Thyroid gland (tissue), 4 donors: ENCODE results near the gene A1CF.

Experiments used
- POLR2A ChIP-seq, 2 donors: fragments of 450-650 bp; IDR thresholded peaks; one replicate each; pipeline ENCODE4 v1.6.1; 2017; ENCODE audit warnings: antibody characterized with exemption in 2 of 2, mild to moderate bottlenecking in 2 of 2, moderate library complexity in 1 of 2
- TF ChIP-seq, protein P1 (sequence below), 6 experiments: fragments of 200-600 bp in 3 of 6; fragments of 450-650 bp in 3 of 6; sonication (generic) in 3 of 6; IDR thresholded peaks; one replicate each; pipeline ENCODE4 v1.5.1; 2016 to 2019; ENCODE audit warnings: antibody characterized with exemption in 6 of 6, mild to moderate bottlenecking in 2 of 6, inconsistent platforms in 1 of 6, moderate library complexity in 1 of 6

DNA sequence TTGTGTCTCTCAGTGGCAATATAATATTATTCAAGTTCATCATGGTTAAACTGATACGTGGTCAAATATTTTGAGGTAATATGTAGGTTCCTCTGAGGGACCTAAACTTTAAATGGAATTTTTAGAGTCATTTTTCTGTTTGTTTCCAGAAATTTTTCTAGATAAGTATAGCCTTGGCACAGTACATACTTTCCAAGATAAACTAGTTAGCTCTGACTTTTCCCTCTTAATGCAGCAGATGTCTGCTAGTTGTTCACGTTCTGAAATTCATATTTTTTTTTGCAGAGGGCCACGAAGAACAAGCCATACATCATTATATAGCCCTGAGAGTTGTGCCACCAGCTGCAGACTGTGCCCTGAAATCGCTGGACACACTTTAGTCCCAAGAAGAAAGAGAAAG, 61.6 kb downstream of the A1CF start:
- TF ChIP-seq, protein P1, sequence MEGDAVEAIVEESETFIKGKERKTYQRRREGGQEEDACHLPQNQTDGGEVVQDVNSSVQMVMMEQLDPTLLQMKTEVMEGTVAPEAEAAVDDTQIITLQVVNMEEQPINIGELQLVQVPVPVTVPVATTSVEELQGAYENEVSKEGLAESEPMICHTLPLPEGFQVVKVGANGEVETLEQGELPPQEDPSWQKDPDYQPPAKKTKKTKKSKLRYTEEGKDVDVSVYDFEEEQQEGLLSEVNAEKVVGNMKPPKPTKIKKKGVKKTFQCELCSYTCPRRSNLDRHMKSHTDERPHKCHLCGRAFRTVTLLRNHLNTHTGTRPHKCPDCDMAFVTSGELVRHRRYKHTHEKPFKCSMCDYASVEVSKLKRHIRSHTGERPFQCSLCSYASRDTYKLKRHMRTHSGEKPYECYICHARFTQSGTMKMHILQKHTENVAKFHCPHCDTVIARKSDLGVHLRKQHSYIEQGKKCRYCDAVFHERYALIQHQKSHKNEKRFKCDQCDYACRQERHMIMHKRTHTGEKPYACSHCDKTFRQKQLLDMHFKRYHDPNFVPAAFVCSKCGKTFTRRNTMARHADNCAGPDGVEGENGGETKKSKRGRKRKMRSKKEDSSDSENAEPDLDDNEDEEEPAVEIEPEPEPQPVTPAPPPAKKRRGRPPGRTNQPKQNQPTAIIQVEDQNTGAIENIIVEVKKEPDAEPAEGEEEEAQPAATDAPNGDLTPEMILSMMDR (IDR thresholded peaks at IDR 0.05) = no peak
- TF ChIP-seq POLR2A (IDR thresholded peaks at IDR 0.05) = no peak
